HG03060 (cell line): ENCODE results near the gene KRTAP5-10.
"Not testable (repeated sequence)": the region's sequence is repeated elsewhere in the genome, so short reads cannot be mapped to it uniquely, and the experiment has no call there.

Experiments used
- ATAC-seq: cut with Tn5 transposase; IDR thresholded peaks from one replicate; pipeline ENCODE4 v1.9.1; 2021; ENCODE audit warnings: low read depth, moderate number of reproducible peaks; ENCODE audit not compliant: unreplicated experiment

Gene KRTAP5-10

DNA sequence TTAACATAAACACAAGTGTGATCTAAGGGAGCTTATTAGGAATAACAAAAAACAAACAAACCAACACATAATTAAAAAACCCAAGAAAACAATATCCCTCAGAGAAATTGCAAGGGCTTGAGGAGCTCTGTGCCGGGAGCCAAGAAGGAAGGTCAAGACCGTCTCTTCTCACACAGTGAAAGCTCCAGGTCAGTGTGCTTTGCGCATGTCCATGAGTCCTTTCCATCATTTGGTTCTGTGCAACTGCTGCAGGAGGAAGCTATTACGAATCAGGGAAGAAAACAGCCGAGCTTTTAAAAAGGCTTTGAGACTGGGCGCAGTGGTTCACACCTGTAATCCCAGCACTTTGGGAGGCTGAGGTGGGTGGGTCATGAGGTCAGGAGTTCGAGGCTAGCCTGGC, 23.0 kb upstream of the KRTAP5-10 start:
- no peak for ATAC-seq

DNA sequence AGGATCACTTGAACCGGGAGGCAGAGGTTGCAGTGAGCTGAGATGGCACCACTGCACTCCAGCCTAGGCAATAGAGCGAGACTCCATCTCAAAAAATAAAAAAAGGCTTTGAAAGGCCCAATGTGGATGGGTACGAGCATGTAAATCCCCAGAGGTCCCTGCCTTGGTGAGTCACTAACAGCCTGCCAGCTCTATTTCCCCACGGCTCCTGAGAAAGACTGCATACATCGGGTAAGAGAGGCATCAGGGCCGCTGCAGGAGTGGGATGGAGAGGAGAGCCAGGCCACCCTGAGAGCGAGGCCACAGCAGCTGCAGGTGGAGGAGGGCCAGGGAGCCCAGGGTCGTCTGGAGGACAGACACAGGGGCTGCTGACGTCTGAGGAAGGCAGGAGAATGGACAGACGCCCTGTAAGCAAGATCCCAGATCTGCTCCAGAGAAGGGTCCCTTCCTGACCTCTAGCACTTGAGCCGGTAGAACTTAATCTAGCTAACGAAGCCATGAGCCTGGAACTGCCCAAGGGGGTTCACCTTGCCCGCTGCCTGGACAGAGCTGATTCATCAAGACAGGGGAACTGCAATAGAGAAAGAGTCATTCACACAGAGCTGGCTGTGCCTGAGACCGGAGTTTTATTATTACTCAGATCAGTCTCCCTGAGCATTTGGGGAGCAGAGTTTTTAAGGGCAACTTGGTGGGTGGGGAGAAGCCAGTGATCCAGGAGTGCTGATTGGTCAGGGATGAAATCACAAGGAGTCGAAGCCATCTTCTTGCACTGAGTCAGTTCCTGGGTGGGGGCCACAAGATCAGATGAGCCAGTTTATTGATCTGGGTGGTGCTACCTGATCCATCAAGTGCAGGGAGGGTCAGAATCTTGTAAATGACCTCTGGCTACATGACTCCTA, 22.2 kb upstream of the KRTAP5-10 start:
- no peak for ATAC-seq

DNA sequence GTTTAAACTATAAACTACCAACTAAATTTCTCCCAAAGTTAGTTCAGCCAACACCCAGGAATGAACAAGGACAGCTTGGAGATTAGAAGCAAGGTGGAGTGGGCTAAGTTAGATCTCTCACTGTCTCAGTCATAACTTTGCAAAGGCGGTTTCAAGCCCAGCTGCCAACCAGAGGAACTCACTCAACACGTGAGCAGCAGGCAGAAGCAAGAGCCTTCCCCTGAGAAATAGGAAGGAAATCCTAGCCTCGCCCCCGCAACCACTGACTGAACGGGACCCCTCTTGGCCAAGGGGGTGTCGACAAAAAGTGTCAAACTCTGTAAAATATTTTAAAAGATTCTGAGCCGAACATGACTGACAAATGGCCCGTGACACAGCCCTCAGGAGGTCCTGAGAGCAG, 21.5 kb upstream of the KRTAP5-10 start:
- ATAC-seq, result no peak

DNA sequence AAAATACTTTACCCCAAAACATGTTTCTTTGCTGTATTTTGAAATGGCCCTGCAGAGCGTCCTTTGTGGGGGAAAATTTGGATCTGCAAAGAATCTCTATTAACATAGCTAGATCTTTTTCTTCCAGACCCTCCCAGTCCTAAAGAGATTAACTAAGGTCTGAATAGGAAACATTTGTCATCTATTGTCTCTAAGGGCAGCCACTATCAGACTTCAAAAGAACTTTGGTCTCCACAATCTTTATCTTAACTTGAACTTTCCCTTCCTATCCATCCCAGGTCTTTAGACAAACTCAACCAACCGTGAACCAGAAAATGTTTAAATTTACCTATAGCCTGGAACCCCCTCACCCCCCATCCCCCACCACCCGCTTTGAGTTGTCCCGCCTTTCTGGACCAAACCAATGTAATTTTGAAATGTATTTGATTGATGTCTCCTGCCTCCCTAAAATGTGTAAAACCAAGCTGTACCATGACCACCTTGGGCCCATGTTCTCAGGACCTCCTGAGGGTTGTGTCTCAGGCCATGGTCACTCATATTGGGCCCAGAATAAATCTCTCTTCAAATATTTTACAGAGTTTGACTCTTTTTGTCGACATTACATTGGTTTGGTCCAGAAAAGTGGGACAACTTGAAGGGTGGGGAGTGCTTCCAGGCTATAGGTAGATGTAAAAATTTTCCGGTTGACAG, 20.7 kb upstream of the KRTAP5-10 start:
- no peak for ATAC-seq

DNA sequence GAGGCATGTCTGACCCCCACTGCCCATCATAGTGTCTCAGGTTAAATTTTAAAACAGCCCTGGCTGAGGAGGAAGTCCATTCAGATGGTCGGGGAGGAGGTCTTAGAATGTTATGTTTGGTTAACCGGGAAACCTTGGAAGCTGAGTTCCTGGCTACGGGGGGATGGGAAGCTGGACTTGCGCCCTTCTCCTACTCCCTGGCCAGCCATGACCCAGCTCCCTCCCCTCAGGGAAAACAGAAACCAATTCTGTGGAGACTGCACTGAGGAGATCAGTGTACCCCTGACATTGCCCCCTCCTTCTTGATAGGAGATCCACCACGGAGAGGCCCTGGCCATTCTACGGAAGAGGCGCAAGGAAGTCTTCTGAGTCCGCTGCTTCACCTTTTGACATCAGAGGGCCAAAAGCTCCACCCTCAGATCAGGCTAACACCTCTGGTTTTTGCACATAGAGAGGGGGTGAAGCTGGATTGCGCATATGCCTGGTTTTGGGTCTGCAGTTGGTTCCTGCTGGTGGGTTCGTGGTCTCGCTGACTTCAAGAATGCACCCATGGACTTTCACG, 19.9 kb upstream of the KRTAP5-10 start:
- ATAC-seq, result no peak

- ATAC-seq, result no peak
Observed at GRCh38 chr11:71548120-71548519, 17.2 kb upstream of the KRTAP5-10 start, which contains the start of gene KRTAP5-9. Gene KRTAP5-9, plus strand, starts transcription at chr11:71548420. Its CDS starts 238 bp downstream, at chr11:71548658.

DNA sequence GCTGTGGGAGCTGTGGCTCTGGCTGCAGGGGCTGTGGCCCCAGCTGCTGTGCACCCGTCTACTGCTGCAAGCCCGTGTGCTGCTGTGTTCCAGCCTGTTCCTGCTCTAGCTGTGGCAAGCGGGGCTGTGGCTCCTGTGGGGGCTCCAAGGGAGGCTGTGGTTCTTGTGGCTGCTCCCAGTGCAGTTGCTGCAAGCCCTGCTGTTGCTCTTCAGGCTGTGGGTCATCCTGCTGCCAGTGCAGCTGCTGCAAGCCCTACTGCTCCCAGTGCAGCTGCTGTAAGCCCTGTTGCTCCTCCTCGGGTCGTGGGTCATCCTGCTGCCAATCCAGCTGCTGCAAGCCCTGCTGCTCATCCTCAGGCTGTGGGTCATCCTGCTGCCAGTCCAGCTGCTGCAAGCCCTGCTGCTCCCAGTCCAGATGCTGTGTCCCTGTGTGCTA, 16.6 kb upstream of the KRTAP5-10 start:
- ATAC-seq, result no peak

DNA sequence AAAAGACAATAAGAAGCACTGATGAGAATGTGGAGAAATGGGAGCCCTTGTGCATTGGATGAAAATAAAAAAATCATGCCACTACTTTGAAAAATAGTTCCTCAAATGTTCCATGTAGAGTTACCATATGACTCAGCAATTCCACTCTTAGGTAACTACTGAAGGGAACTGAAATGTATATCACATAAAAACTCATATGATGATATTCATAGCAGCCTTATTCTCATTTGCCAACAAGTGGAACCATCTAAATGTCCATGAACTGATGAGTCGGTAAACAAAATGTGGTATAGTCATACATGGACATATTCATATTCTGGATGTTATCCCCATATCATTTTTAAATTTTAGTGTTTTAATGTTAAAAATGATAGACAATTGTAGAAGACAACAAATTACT, 13.7 kb upstream of the KRTAP5-10 start:
- no peak for ATAC-seq

- ATAC-seq, result no peak
Observed at GRCh38 chr11:71554996-71555395, 10.4 kb upstream of the KRTAP5-10 start.

DNA sequence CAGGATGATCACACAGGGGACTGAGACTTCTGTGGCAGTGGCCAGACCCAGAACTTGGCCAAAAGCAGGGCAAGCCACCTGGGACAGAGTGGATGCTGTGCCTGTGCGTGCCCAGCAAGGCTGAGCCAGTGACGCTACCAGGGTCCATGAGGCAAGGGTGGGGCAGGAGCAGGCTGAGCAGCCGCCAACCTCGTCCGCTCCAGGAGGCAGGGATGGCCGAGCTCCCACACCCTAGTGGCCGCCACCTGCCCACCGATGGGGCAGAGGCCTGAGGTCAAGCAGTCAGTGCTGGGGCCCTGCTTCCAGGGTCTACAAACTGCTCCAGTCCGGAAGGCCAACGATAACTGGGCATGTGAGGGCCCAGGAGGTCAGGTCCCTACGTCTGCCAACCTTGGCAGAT, 9.9 kb upstream of the KRTAP5-10 start:
- no peak for ATAC-seq

GRCh38 chr11:71556018-71556417, 9.3 kb upstream of the KRTAP5-10 start:
- ATAC-seq, result no peak

DNA sequence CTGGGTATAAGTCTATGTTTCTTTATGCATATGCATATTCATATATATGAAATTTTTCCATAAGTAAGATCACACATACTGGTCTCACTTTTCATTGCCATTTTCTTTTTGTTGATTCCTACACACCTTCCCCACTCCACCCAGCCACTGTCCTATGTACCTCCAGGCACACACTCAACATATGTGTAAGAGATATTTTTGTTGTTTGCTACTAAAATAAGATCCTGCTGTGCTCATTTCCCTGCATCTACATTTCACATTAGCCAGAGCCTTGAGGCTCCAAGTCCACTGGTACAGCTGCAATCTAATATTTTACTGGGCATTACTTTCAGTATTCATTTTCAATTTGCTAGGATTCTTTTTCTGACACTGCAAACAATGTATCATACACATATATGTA, 8.1 kb upstream of the KRTAP5-10 start:
- ATAC-seq, result no peak

DNA sequence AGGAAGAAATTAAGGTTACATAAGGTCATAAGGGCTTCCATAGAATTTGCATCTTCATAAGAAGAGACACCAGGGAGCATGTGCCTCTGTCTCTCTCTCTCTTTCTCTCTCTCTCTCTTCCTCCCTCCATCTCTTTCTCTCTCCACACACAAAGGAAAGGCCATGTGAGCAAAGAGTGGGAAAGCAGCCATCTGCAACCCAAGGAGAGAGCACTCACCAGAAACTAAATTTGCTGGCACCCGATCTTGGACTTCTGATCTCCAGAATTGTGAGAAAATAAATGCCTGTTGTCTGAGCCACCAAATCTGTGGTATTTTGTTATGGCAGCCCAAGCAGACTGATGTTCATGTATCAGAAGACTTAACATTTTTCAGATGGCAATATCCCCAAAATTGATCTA, 6.4 kb upstream of the KRTAP5-10 start:
- ATAC-seq, result no peak

DNA sequence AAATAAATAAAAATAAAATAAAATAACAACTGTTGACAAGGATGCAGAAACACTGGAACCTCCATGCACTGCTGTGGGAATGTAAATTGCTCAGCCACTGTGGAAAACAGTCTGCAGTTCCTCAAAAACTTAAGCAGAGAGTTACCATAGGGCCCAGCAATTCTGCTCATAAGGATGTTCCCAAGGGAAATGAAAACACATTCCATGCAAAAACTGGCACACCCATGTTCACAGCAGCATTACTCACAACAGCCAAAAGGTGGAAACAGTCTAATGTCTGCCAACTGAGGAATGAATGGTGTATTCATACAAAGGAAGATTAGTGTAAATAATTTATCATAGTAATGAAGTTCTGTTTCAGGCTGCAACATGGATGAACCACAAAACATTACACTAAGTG, 3.2 kb upstream of the KRTAP5-10 start:
- ATAC-seq, result no peak

- ATAC-seq, result no peak
Observed at GRCh38 chr11:71563406-71563805, 2.0 kb upstream of the KRTAP5-10 start.

- ATAC-seq, result no peak
Observed at GRCh38 chr11:71564430-71564829, 933 bp upstream of the KRTAP5-10 start.

DNA sequence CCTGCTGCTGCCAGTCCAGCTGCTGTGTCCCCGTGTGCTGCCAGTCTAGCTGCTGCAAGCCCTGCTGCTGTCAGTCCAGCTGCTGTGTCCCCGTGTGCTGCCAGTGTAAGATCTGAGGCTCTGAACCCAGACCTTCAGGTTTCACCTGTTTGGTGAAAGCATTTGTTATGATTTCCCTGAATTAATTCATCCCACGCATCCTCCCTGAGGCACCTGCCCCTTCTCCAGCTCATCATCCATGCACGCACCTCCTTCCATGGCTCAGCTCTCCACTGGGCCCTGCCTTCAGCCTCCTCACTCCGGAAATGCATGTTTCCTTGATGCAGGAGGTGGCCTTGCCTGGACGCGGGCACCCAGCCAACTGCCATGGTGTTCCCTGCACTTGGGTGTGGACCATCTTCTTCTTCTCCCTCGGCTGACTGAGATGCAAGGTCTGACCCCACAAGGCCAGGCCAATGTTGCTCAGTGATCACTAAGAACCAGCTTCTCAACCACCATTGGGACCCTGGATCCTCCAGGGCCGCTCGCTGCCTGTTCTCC, 788 bp downstream of the KRTAP5-10 start:
- no peak for ATAC-seq

GRCh38 chr11:71566626-71567599, 1.6 kb downstream of the KRTAP5-10 start:
- not testable (repeated sequence) for ATAC-seq

GRCh38 chr11:71567633-71568032, 2.3 kb downstream of the KRTAP5-10 start:
- not testable (repeated sequence) for ATAC-seq
